GM21576 (cell line): Measurements from ENCODE around the gene ACTN3.
"Not testable (repeated sequence)": the region's sequence is repeated elsewhere in the genome, so short reads cannot be mapped to it uniquely, and the experiment has no call there.

Experiments
- ATAC-seq: cut with Tn5 transposase; IDR thresholded peaks from one replicate; pipeline ENCODE4 v1.9.1; 2021; ENCODE audit warnings: mild to moderate bottlenecking, moderate library complexity; ENCODE audit not compliant: unreplicated experiment

Gene ACTN3

GRCh38 chr11:66543263-66544107, 3.2 kb upstream of the ACTN3 start:
- no peak for ATAC-seq

DNA sequence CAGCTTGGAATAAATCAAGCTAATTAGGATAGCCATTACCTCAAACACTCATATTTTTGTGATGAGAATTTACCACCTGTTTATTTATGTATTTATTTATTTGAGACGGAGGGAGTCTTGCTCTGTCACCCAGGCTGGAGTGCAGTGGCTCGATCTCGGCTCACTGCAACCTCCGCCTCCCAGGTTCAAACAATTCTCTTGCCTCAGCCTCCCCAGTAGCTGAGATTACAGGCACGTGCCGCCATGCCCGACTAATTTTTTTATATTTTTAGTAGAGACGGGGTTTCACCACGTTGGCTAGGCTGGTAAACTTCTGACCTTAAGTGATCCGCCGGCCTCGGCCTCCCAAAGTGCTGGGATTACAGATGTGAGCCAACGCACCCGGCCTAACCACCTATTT, 1.8 kb upstream of the ACTN3 start:
- ATAC-seq = not testable (repeated sequence)

DNA sequence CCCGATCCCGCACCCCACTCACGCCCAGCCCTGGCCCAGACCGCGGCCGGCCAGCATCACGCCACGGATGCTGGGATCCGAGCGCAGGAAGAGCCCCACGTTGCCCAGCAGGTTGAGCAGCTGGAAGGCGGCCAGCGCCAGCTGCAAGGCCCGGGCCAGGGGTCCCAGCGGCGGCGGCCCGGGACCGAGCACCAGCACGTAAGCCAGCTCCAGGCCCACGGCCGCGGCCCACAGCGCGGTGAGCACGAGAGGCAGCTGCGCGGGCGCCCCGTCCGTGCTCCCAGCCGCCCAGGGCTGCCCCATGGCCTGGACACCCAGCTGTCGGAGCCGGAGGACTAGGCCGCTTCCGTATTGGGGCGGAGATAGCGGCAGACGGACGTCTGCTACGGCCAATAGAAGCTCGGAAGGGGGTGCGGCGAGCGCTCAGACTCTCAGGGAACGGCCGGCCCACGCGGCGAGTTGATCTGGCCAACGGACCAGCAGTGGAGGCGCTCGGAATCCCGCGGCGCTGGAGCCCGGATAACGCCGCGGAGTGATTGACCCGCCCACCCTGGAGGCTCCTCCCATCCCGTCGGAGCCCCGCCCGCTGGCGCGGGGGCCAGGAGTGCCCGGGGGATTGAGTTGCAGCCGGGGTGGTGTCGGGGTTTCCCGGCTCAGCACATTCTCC, 869 bp upstream of the ACTN3 start, which contains the start of gene ZDHHC24:
TSS of gene ZDHHC24 (minus strand) at position 348 of the 667 bp plus-strand sequence. CDS start at position 303, 45 bp downstream.
- ATAC-seq = peak; percentile 78

GRCh38 chr11:66546966-66547661, 411 bp downstream of the ACTN3 start:
- no peak for ATAC-seq

DNA sequence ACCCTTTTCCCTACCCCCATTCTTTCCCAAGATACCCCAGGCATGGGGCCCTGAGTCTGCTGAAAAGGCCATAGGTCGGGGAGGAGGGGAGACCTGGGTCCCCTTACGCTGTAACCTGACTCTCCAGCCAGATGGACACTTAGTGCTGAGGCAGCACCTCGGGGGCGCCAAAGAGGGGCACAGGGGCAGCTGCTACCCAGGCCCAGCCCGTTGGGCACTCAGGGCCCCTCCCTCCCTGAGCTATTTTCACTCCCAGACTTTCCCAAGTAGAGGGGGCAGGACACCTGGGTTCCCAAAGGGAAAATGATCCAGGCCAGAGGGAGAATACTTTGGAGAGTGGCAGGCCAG, 933 bp downstream of the ACTN3 start:
- no peak for ATAC-seq

GRCh38 chr11:66548041-66548440, 1.3 kb downstream of the ACTN3 start:
- ATAC-seq = no peak

GRCh38 chr11:66548774-66549630, 2.3 kb downstream of the ACTN3 start:
- no peak for ATAC-seq

- ATAC-seq = no peak
Measured at GRCh38 chr11:66549696-66550095, 3.0 kb downstream of the ACTN3 start.

DNA sequence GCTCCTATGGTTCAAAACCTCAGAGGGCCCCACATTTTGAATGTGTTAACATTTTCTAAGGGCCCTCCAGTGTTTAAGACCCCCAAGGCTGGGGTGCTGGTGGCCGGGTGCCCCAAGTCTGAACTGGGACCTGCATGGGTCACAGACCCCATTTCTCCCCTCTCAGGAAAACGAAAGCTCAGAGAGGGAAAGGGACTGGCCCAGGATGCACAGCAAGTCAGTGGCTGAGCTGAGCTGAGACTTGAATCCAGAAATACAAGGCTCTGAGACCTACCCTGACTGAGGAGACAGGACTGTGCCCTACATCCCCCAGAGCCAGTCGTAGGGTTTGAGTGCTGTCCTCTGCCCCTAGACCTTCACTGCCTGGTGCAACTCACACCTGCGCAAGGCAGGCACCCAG, 4.2 kb downstream of the ACTN3 start:
- no peak for ATAC-seq

- ATAC-seq = no peak
Measured at GRCh38 chr11:66554602-66555001, 7.9 kb downstream of the ACTN3 start.

DNA sequence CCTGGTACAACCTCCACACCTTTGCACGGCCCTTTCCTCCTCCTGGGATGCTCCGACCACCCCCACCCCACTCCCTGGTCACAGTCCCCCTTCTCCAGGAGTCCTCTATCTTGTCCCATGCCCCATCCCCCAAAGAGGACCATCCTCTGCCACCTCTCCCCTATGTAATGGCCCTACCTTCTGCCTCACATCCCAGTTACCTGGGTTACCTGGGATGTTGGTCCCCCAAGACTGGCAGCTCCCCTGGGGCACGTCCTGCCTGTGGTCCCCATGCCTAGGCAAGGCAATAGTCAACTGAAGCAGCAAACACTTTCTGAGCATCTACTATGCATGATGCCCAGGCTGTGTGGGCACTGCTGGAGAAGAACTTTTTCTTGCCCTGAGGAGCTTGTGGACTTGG, 8.7 kb downstream of the ACTN3 start:
- ATAC-seq = no peak

DNA sequence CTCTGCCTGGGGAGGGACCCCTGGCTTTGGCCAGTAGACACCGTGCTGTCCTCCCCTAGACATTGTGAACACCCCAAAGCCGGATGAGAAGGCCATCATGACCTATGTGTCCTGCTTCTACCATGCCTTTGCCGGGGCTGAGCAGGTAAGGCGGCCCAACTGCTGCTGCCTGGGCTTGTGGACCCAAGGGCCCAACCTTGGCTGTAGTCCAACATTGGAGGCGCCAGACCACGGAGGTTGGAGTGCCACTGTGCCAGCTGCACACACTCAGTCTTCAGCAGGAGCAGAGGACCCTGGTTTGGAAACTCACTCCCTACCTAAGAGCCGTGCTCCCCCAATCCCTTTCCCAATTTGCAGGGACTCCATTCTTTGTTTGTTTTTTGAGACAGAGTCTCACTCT, 9.4 kb downstream of the ACTN3 start:
- ATAC-seq = no peak

DNA sequence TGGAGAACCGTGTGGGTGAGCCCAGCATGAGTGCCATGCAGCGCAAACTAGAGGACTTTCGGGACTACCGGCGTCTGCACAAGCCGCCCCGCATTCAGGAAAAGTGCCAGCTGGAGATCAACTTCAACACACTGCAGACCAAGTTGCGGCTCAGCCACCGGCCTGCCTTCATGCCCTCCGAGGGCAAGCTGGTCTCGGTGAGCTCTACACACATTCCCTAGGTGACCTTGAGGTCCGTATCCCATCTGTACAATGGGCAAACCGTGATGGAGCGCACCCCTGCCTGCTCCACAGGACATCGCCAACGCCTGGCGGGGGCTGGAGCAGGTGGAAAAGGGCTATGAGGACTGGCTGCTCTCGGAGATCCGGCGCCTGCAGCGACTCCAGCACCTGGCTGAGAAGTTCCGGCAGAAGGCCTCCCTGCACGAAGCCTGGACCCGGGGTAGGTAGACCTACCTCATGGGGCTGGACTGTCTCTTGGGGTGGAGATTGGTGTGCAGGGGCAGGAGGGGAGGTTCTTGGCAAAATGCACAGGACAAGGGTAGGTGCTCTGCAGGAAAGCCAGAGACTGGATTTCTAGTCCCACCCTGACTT, 11.1 kb downstream of the ACTN3 start:
- ATAC-seq = no peak

DNA sequence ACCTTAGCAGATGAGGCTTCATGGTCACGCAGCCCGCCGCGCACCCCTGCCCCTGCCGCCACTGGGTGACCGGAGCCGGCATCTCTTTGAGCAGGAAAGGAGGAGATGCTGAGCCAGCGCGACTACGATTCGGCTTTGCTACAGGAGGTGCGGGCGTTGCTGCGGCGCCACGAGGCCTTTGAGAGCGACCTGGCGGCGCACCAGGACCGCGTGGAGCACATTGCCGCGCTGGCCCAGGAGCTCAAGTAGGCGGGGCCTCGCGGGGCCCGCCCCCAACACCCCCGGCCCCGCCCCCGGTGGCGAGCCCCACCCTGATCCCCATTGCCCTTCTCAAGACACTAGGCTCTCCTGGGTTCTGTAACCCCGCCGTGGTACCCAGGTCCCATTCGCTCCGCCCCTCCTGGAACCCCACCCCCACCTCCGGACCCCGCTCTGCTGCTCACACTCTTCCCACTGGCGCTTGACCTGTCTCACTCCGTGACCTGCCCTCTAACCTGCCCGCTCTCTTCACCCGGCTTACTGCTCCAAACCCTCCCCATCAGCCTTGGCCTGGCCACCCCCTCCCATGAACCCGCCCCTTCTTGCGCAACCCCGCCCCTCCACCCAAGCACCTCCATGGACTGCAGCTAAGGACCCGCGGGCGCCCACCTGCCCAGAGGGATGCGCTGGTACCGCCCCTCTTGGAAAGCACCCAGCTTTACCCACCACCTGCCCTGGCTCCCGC, 12.6 kb downstream of the ACTN3 start:
- ATAC-seq = no peak

DNA sequence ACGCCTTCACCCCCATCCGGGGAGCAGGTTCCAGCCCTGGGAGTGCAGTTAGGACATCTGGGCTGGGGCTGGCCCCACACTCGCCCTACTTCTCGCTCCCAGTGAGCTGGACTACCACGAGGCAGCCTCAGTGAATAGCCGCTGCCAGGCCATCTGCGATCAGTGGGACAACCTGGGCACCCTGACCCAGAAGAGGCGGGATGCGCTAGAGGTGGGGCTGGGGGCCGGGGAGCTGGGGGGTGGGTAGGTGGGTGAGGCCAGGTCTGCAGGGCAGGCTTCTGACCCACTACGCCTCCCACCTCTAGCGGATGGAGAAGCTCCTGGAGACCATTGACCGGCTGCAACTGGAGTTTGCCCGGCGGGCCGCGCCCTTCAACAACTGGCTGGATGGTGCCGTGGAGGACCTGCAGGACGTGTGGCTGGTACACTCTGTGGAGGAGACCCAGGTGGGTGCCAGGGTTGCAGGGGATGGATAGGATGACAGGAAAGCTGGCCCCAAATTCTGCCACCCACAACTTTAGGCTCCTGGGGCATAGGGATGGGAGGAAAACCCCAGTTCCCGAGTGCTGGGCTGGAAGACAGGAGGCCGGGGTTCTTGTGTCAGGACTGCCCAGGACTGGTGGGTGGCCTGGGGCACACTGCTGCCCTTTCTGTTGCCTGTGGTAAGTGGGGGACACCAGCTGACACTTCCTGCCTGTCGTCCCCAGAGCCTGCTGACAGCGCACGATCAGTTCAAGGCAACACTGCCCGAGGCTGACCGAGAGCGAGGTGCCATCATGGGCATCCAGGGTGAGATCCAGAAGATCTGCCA, 13.4 kb downstream of the ACTN3 start:
- ATAC-seq = no peak

- no peak for ATAC-seq
Measured at GRCh38 chr11:66561178-66561974, 14.7 kb downstream of the ACTN3 start.

DNA sequence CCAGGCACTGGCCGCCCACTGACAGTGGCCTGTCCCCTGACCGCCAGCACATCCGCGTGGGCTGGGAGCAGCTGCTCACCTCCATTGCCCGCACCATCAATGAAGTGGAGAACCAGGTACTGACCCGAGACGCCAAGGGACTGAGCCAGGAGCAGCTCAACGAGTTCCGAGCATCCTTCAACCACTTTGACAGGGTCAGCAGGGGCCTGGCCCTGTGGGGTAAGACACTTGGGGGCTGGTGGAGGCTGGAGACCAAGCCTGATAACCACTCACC, 15.2 kb downstream of the ACTN3 start:
- ATAC-seq = no peak

DNA sequence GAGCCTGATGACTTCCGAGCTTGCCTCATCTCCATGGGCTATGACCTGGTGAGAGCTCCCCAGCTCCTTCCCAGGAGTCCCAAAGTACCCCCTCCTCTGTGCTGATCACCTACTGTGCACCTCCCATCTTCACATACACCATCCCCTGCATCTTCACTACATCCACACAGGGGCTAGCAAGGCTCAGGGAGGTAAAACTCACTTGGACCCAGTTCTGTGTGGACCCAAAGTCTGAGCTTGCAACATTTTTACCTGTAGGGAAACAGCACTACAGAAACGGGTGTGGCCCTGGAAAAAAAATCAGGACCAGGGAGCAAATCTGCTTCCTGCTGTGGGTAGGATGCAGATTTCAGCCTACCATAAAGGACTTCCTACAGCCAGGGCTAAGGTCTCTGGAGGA, 15.6 kb downstream of the ACTN3 start:
- ATAC-seq = no peak
